Subcutaneous preadipocyte (primary cell): ENCODE data around the gene AMBN. TPM values are rescaled to one million over a fixed set of nuclear protein-coding genes. Genes with fewer than 3 reads are reported as not detected.

Experiments used
- total RNA-seq: library from RNA; depleted of rRNA; stranded (reverse); fragments of >200 nt; gene quantifications from 2 replicates; pipeline ENCODE4 v1.2.3, GENCODE V29; 2012

The AMBN gene, protein sequence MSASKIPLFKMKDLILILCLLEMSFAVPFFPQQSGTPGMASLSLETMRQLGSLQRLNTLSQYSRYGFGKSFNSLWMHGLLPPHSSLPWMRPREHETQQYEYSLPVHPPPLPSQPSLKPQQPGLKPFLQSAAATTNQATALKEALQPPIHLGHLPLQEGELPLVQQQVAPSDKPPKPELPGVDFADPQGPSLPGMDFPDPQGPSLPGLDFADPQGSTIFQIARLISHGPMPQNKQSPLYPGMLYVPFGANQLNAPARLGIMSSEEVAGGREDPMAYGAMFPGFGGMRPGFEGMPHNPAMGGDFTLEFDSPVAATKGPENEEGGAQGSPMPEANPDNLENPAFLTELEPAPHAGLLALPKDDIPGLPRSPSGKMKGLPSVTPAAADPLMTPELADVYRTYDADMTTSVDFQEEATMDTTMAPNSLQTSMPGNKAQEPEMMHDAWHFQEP
- not detected in 2 replicates for total RNA-seq

DNA sequence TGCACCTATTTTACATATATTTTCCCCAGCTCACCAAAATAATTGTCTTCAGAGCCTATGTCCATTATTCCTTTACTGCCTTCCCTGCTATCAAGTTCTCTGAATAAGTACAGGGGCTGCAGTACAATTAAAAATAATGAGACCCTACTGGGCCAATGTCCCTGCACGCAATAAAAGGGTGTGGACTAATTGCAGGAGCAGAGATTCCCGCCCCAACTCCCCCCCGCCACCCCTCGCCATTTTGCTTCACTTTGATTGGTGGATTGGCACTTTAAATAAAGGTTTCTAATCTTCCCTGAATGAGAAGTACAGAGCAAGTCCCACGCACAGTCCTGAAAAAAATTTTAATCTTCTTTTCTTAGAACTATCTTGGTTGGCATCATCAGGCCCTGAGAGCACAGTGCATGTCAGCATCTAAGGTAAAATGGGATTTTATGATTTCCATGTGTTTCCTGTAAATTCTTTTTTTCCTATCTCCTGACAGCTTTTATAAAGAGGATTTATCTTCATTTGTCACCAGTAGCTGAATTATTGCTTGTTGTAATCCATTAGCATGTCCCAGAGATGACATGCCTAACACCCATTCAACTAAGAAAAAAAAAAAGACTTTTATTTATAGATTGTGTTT, at the start of gene AMBN:
AMBN (plus strand) TSS at position 302 of the 628 bp plus-strand sequence; CDS start at position 405, 103 bp downstream.

GRCh38 chr4:70628444-70628843, 36.4 kb downstream of the AMBN start, which contains the start of gene ENAM:
Gene ENAM (plus strand): TSS chr4:70628744. CDS start chr4:70629501, 757 bp downstream.

Other genes with a start within 250 kb of the AMBN start
- gene SMR3A, start 231.5 kb upstream of the AMBN start, total RNA-seq: not detected in 2 replicates
- gene SMR3B, start 209.1 kb upstream of the AMBN start, total RNA-seq: not detected in 2 replicates
- gene OPRPN, start 194.3 kb upstream of the AMBN start, total RNA-seq: not detected in 2 replicates
- not detected in 2 replicates for gene MUC7, start 120.1 kb upstream of the AMBN start, total RNA-seq
- gene AMTN, start 73.7 kb upstream of the AMBN start, total RNA-seq: not detected in 2 replicates
- not detected in 2 replicates for gene ENAM, start 36.5 kb downstream of the AMBN start, total RNA-seq
- not detected in 2 replicates for gene JCHAIN, start 74.3 kb downstream of the AMBN start, total RNA-seq
- gene UTP3, start 96.3 kb downstream of the AMBN start, total RNA-seq: 14.7 and 18.2 TPM in 2 replicates
- gene RUFY3, start 129.7 kb downstream of the AMBN start, total RNA-seq: 48.9 and 51.6 TPM in 2 replicates
- 79.4 and 81.5 TPM in 2 replicates for gene GRSF1, start 247.6 kb downstream of the AMBN start, total RNA-seq